ENCODE results near the gene VWA8.

DNA sequence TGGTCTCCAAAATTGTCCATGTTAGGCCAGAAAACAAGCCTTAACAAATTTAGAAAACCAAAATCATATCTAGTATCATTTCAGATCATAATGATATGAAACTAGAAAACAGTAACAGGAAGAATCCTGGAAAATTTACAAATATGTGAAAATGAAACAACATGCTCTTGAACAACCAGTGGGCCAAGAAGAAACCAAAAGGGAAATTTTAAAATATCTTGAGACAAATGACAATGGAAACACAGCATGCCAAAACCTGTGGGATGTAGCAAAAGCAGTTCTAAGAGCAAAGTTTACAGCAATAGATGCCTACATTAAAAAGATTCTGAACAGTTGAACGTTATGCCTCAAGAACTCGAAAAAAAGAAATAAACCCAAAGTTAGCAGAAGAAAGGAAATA lies 32.6 kb downstream of the VWA8 start:
- TF ChIP-seq POLR2AphosphoS5 (IDR thresholded peaks at IDR 0.05) (no peak), POLR2A (IDR thresholded peaks at IDR 0.05) (no peak)
- TF ChIP-seq, protein P1, sequence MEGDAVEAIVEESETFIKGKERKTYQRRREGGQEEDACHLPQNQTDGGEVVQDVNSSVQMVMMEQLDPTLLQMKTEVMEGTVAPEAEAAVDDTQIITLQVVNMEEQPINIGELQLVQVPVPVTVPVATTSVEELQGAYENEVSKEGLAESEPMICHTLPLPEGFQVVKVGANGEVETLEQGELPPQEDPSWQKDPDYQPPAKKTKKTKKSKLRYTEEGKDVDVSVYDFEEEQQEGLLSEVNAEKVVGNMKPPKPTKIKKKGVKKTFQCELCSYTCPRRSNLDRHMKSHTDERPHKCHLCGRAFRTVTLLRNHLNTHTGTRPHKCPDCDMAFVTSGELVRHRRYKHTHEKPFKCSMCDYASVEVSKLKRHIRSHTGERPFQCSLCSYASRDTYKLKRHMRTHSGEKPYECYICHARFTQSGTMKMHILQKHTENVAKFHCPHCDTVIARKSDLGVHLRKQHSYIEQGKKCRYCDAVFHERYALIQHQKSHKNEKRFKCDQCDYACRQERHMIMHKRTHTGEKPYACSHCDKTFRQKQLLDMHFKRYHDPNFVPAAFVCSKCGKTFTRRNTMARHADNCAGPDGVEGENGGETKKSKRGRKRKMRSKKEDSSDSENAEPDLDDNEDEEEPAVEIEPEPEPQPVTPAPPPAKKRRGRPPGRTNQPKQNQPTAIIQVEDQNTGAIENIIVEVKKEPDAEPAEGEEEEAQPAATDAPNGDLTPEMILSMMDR (IDR thresholded peaks at IDR 0.05) = no peak

All from breast epithelium (tissue), 3 donors.